Smooth muscle cell (in vitro differentiated cells): Measurements from ENCODE around the gene PRPSAP2. TPM values are rescaled to one million over a fixed set of nuclear protein-coding genes. Genes with fewer than 3 reads are reported as not detected.

Experiments used
- DNase-seq: peaks from one replicate; lab custom pipeline; 2025; ENCODE audit not compliant: unreplicated experiment; lab: John Stamatoyannopoulos, UW
- H2AFZ ChIP-seq: fragments of 200-600 bp; sonication (generic); 2 replicates; pipeline ENCODE4 v1.6.0; 2016; ENCODE audit warnings: antibody characterized with exemption, low read depth, mild to moderate bottlenecking
- H3F3A ChIP-seq: fragments of 200-600 bp; sonication (generic); 2 replicates; pipeline ENCODE4 v1.6.0; 2017; ENCODE audit warnings: antibody characterized with exemption, low read depth
- H3K27ac ChIP-seq: fragments of 200-600 bp; sonication (generic); 2 replicates; pipeline ENCODE4 v1.5.1; 2016; ENCODE audit warnings: low read depth, mild to moderate bottlenecking
- H3K27me3 ChIP-seq: fragments of 200-600 bp; sonication (generic); 2 replicates; pipeline ENCODE4 v1.6.1; 2016; ENCODE audit warnings: low read depth, mild to moderate bottlenecking
- H3K36me3 ChIP-seq: fragments of 200-600 bp; sonication (generic); 2 replicates; pipeline ENCODE4 v1.5.1; 2016; ENCODE audit warnings: low read depth
- H3K4me1 ChIP-seq: fragments of 200-600 bp; sonication (generic); 2 replicates; pipeline ENCODE4 v1.5.1; 2016; ENCODE audit warnings: low read depth
- H3K4me2 ChIP-seq: fragments of 200-600 bp; sonication (generic); 2 replicates; pipeline ENCODE4 v1.6.0; 2016; ENCODE audit warnings: mild to moderate bottlenecking
- H3K4me3 ChIP-seq: fragments of 200-600 bp; sonication (generic); 2 replicates; pipeline ENCODE4 v1.5.1; 2016; ENCODE audit warnings: mild to moderate bottlenecking
- H3K79me2 ChIP-seq: fragments of 200-600 bp; sonication (generic); 2 replicates; pipeline ENCODE4 v1.6.0; 2016; ENCODE audit warnings: low read depth, mild to moderate bottlenecking
- H3K9ac ChIP-seq: fragments of 200-600 bp; sonication (generic); 2 replicates; pipeline ENCODE4 v1.6.0; 2016; ENCODE audit warnings: low read depth
- H3K9me3 ChIP-seq: fragments of 200-600 bp; sonication (generic); replicated peaks from 2 replicates; pipeline ENCODE4 v1.5.1; 2016; ENCODE audit warnings: low read depth
- H4K20me1 ChIP-seq: fragments of 200-600 bp; sonication (generic); 2 replicates; pipeline ENCODE4 v1.6.0; 2016; ENCODE audit warnings: low read depth
- WGBS: methylation state at CpG from one replicate; pipeline ENCODE4 v1.1.7; 2016; ENCODE audit warnings: low lambda C conversion rate; 5-methylcytosine and 5-hydroxymethylcytosine counted together
- polyA plus RNA-seq: library from polyadenylated mRNA; unstranded; fragments of >200 nt; fragmentation: Nextera tagmentation; extraction: Ambion mirVana; gene quantifications from 2 replicates; pipeline ENCODE4 v1.2.1, GENCODE V29; 2016
- total RNA-seq: library from RNA; depleted of rRNA; stranded (reverse); fragments of >200 nt; gene quantifications from 2 replicates; pipeline ENCODE4 v1.2.3, GENCODE V29; 2014
- TF ChIP-seq, protein P1 (sequence below): fragments of 200-600 bp; sonication (generic); IDR thresholded peaks from 2 replicates; pipeline ENCODE4 v1.5.1; 2017; ENCODE audit warnings: borderline replicate concordance, mild to moderate bottlenecking, antibody characterized with exemption; ENCODE audit not compliant: insufficient read depth, poor library complexity, severe bottlenecking

Gene PRPSAP2
- total and polyA plus RNA-seq, 2 experiments from 2014 or later: 24.0 to 39.8 TPM

- no peak overlapping the region for H3K27ac ChIP-seq
- no peaks in the 10 kb centered on the region for H3K36me3 ChIP-seq
- no peaks in the 10 kb centered on the region for H4K20me1 ChIP-seq
- no peak overlapping the region for H2AFZ ChIP-seq
- no peaks in the 10 kb centered on the region for H3K9me3 ChIP-seq
- no peak overlapping the region for H3K4me2 ChIP-seq
- H3K4me3 ChIP-seq: no peak overlapping the region
- no peak overlapping the region for H3K9ac ChIP-seq
- TF ChIP-seq, protein P1, sequence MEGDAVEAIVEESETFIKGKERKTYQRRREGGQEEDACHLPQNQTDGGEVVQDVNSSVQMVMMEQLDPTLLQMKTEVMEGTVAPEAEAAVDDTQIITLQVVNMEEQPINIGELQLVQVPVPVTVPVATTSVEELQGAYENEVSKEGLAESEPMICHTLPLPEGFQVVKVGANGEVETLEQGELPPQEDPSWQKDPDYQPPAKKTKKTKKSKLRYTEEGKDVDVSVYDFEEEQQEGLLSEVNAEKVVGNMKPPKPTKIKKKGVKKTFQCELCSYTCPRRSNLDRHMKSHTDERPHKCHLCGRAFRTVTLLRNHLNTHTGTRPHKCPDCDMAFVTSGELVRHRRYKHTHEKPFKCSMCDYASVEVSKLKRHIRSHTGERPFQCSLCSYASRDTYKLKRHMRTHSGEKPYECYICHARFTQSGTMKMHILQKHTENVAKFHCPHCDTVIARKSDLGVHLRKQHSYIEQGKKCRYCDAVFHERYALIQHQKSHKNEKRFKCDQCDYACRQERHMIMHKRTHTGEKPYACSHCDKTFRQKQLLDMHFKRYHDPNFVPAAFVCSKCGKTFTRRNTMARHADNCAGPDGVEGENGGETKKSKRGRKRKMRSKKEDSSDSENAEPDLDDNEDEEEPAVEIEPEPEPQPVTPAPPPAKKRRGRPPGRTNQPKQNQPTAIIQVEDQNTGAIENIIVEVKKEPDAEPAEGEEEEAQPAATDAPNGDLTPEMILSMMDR: no peak
- H3K27me3 ChIP-seq: peaks cover 11% of the 10 kb centered on the region
- WGBS: 74% methylated on average over 6 of the region's 6 CpGs
- no peaks in the 10 kb centered on the region for H3F3A ChIP-seq
- H3K4me1 ChIP-seq: peaks cover 4% of the 10 kb centered on the region
- DNase-seq: no peak
- H3K79me2 ChIP-seq: no peaks in the 10 kb centered on the region
Measured at GRCh38 chr17:18949566-18949965, 91.6 kb downstream of the PRPSAP2 start.

- Histone ChIP-seq H3K4me1 (peaks cover 4% of the 10 kb centered on the region), H3K4me3 (no peak overlapping the region), H2AFZ (no peak overlapping the region), H3F3A (no peaks in the 10 kb centered on the region), H3K4me2 (no peak overlapping the region), H3K27me3 (peaks cover 11% of the 10 kb centered on the region), H3K27ac (no peak overlapping the region), H3K79me2 (no peaks in the 10 kb centered on the region), H3K9me3 (no peaks in the 10 kb centered on the region), H3K9ac (no peak overlapping the region), H4K20me1 (no peaks in the 10 kb centered on the region), H3K36me3 (no peaks in the 10 kb centered on the region)
- WGBS: 86% methylated on average over 4 of the region's 4 CpGs
- DNase-seq: no peak
- TF ChIP-seq, protein P1: no peak
Measured at GRCh38 chr17:18950346-18950745, 92.4 kb downstream of the PRPSAP2 start.

GRCh38 chr17:18950944-18951905 lies 93.3 kb downstream of the PRPSAP2 start:
- H3K9me3 ChIP-seq: no peaks in the 10 kb centered on the region
- WGBS: 67% methylated on average over 33 of the region's 34 CpGs
- TF ChIP-seq, protein P1: no peak
- H2AFZ ChIP-seq: no peak overlapping the region
- H3K27me3 ChIP-seq: peaks cover 3% of the 10 kb centered on the region
- H3K79me2 ChIP-seq: no peaks in the 10 kb centered on the region
- H3K36me3 ChIP-seq: no peaks in the 10 kb centered on the region
- no peak overlapping the region for H3K4me3 ChIP-seq
- peaks cover 3% of the 10 kb centered on the region for H3K4me1 ChIP-seq
- no peaks in the 10 kb centered on the region for H3F3A ChIP-seq
- no peak overlapping the region for H3K9ac ChIP-seq
- H3K27ac ChIP-seq: no peak overlapping the region
- H4K20me1 ChIP-seq: no peaks in the 10 kb centered on the region
- DNase-seq: no peak
- H3K4me2 ChIP-seq: no peak overlapping the region
